Measurements from ENCODE around the gene NDUFAF8.

- TF ChIP-seq CTCF (IDR thresholded peaks at IDR 0.05): no peak
- no peak for TF ChIP-seq POLR2A (IDR thresholded peaks at IDR 0.05)
- no peak for TF ChIP-seq POLR2AphosphoS5 (IDR thresholded peaks at IDR 0.05)
These were observed 13.8 kb downstream of the NDUFAF8 start for GRCh38 chr17:81252987-81253329.
